SK-N-SH treated with all-trans-retinoic acid at 6 μM for 48 hours (cell line): ENCODE data around the gene SPEM1.

ENCODE experiments used
- ATAC-seq: fragments of 200-7000 bp; cut with Tn5 transposase; 3 replicates; pipeline ENCODE4 v1.9.1; 2020; ENCODE audit warnings: mild to moderate bottlenecking, moderate library complexity
- BACH2 ChIP-seq: fragments of 250-450 bp; sonication (Bioruptor Pico); IDR thresholded peaks from 2 replicates; pipeline ENCODE4 v1.9.0; 2021; ENCODE audit warnings: mild to moderate bottlenecking, borderline replicate concordance
- CSDC2 ChIP-seq: fragments of 250-450 bp; sonication (Bioruptor Pico); IDR thresholded peaks from 2 replicates; pipeline ENCODE4 v1.5.0; 2020; ENCODE audit warnings: mild to moderate bottlenecking, moderate library complexity
- ESRRG ChIP-seq: fragments of 250-450 bp; sonication (Bioruptor Pico); IDR thresholded peaks from 2 replicates; pipeline ENCODE4 v1.6.1; 2021; ENCODE audit warnings: mild to moderate bottlenecking
- GLIS3 ChIP-seq: fragments of 250-450 bp; sonication (Bioruptor Pico); IDR thresholded peaks from 2 replicates; pipeline ENCODE4 v1.5.0; 2020; ENCODE audit warnings: mild to moderate bottlenecking, moderate library complexity
- ISL1 ChIP-seq: fragments of 250-450 bp; sonication (Bioruptor Pico); IDR thresholded peaks from 2 replicates; pipeline ENCODE4 v2.1.2; 2022; ENCODE audit warnings: mild to moderate bottlenecking, moderate library complexity
- OSR1 ChIP-seq: fragments of 250-450 bp; sonication (Bioruptor Pico); IDR thresholded peaks from 2 replicates; pipeline ENCODE4 v1.8.0; 2022; ENCODE audit warnings: moderate library complexity, mild to moderate bottlenecking, inconsistent platforms
- PPARA ChIP-seq: fragments of 250-450 bp; sonication (Bioruptor Pico); IDR thresholded peaks from 2 replicates; pipeline ENCODE4 v1.5.0; 2020; ENCODE audit warnings: mild to moderate bottlenecking, borderline replicate concordance
- RARB ChIP-seq: fragments of 250-450 bp; sonication (Bioruptor Pico); IDR thresholded peaks from 2 replicates; pipeline ENCODE4 v1.8.0; 2021; ENCODE audit warnings: mild to moderate bottlenecking, moderate library complexity
- SNAI2 ChIP-seq: fragments of 250-450 bp; sonication (Bioruptor Pico); IDR thresholded peaks from 2 replicates; pipeline ENCODE4 v1.5.0; 2020; ENCODE audit warnings: mild to moderate bottlenecking, moderate library complexity
- TCF4 ChIP-seq: fragments of 250-450 bp; sonication (Bioruptor Pico); IDR thresholded peaks from 2 replicates; pipeline ENCODE4 v1.8.0; 2021; ENCODE audit warnings: mild to moderate bottlenecking, moderate library complexity, borderline replicate concordance
- TOX ChIP-seq: fragments of 250-450 bp; sonication (Bioruptor Pico); IDR thresholded peaks from 2 replicates; pipeline ENCODE4 v1.8.0; 2021; ENCODE audit warnings: mild to moderate bottlenecking, moderate library complexity, borderline replicate concordance
- ZC3H10 ChIP-seq: fragments of 250-450 bp; sonication (Bioruptor Pico); IDR thresholded peaks from 2 replicates; pipeline ENCODE4 v1.5.1; 2021; ENCODE audit warnings: mild to moderate bottlenecking, moderate library complexity
- ZFP3 ChIP-seq: fragments of 250-450 bp; sonication (Bioruptor Pico); IDR thresholded peaks from 2 replicates; pipeline ENCODE4 v1.5.0; 2020; ENCODE audit warnings: mild to moderate bottlenecking, moderate library complexity
- ZFP30 ChIP-seq: fragments of 450-650 bp; formaldehyde crosslinking; IDR thresholded peaks from 2 replicates; pipeline ENCODE4 v1.5.0; 2022; ENCODE audit warnings: mild to moderate bottlenecking, moderate library complexity
- ZNF565 ChIP-seq: fragments of 450-650 bp; formaldehyde crosslinking; conservative IDR thresholded peaks from 2 replicates; pipeline ENCODE4 v1.5.0; 2020; ENCODE audit warnings: low read depth, mild to moderate bottlenecking, moderate library complexity
- ZNF70 ChIP-seq: fragments of 450-650 bp; formaldehyde crosslinking; IDR thresholded peaks from 2 replicates; pipeline ENCODE4 v1.5.0; 2020; ENCODE audit warnings: mild to moderate bottlenecking, moderate library complexity
- ZNF8 ChIP-seq: fragments of 450-650 bp; formaldehyde crosslinking; IDR thresholded peaks from 2 replicates; pipeline ENCODE4 v1.5.0; 2020; ENCODE audit warnings: mild to moderate bottlenecking, moderate library complexity
- TF ChIP-seq, protein P1 (sequence below): fragments of 250-450 bp; sonication (Bioruptor Pico); IDR thresholded peaks from 2 replicates; pipeline ENCODE4 v1.8.0; 2021; ENCODE audit warnings: low read depth, mild to moderate bottlenecking, moderate library complexity, borderline replicate concordance
- TF ChIP-seq, protein P2 (sequence below): fragments of 250-450 bp; sonication (Bioruptor Pico); IDR thresholded peaks from 2 replicates; pipeline ENCODE4 v1.5.1; 2021; ENCODE audit warnings: mild to moderate bottlenecking, moderate library complexity
- TF ChIP-seq, protein P3 (sequence below): fragments of 250-450 bp; sonication (Bioruptor Pico); IDR thresholded peaks from 2 replicates; pipeline ENCODE4 v1.5.1; 2020; ENCODE audit warnings: low read depth, mild to moderate bottlenecking, moderate library complexity
- TF ChIP-seq, protein P4 (sequence below): fragments of 250-450 bp; sonication (Bioruptor Pico); IDR thresholded peaks from 2 replicates; pipeline ENCODE4 v1.8.0; 2020; ENCODE audit warnings: mild to moderate bottlenecking, moderate library complexity, borderline replicate concordance
- TF ChIP-seq, protein P5 (sequence below): fragments of 250-450 bp; sonication (Bioruptor Pico); IDR thresholded peaks from 2 replicates; pipeline ENCODE4 v1.5.0; 2020; ENCODE audit warnings: mild to moderate bottlenecking, moderate library complexity

The SPEM1 gene

DNA sequence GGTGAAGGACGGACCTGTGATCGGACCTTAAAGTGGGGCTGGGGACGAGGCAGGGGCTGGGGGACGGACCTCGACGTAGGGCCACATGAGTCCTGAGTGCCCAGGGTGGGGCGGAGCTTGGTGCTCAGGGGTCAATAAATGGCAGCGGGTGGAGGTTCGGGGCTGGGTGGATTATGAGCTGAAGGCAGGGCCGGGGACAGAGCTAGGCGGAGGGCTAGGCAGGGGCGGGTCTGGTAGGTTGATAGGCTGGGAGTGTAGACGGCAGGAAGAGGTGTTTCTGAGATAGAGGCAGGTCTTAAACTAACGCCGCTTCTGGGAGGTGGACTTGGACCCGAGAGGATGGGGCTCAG, 25.5 kb downstream of the SPEM1 start:
- TF ChIP-seq SNAI2 (CRISPR knock-in tag): no peak
- TF ChIP-seq, protein P1, sequence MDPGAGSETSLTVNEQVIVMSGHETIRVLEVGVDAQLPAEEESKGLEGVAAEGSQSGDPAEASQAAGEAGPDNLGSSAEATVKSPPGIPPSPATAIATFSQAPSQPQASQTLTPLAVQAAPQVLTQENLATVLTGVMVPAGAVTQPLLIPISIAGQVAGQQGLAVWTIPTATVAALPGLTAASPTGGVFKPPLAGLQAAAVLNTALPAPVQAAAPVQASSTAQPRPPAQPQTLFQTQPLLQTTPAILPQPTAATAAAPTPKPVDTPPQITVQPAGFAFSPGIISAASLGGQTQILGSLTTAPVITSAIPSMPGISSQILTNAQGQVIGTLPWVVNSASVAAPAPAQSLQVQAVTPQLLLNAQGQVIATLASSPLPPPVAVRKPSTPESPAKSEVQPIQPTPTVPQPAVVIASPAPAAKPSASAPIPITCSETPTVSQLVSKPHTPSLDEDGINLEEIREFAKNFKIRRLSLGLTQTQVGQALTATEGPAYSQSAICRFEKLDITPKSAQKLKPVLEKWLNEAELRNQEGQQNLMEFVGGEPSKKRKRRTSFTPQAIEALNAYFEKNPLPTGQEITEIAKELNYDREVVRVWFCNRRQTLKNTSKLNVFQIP (CRISPR knock-in tag): no peak
- TF ChIP-seq ZFP3 (CRISPR knock-in tag): no peak
- no peak for TF ChIP-seq TCF4 (CRISPR knock-in tag)
- TF ChIP-seq CSDC2: no peak
- TF ChIP-seq ESRRG (CRISPR knock-in tag): no peak
- no peak for TF ChIP-seq RARB (CRISPR knock-in tag)
- TF ChIP-seq, protein P2, sequence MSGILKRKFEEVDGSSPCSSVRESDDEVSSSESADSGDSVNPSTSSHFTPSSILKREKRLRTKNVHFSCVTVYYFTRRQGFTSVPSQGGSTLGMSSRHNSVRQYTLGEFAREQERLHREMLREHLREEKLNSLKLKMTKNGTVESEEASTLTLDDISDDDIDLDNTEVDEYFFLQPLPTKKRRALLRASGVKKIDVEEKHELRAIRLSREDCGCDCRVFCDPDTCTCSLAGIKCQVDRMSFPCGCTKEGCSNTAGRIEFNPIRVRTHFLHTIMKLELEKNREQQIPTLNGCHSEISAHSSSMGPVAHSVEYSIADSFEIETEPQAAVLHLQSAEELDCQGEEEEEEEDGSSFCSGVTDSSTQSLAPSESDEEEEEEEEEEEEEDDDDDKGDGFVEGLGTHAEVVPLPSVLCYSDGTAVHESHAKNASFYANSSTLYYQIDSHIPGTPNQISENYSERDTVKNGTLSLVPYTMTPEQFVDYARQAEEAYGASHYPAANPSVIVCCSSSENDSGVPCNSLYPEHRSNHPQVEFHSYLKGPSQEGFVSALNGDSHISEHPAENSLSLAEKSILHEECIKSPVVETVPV (CRISPR knock-in tag): no peak
- no peak for TF ChIP-seq ISL1 (CRISPR knock-in tag)
- no peak for TF ChIP-seq BACH2 (CRISPR knock-in tag)
- TF ChIP-seq PPARA (CRISPR knock-in tag): no peak
- TF ChIP-seq GLIS3 (CRISPR knock-in tag): no peak
- TF ChIP-seq, protein P3, sequence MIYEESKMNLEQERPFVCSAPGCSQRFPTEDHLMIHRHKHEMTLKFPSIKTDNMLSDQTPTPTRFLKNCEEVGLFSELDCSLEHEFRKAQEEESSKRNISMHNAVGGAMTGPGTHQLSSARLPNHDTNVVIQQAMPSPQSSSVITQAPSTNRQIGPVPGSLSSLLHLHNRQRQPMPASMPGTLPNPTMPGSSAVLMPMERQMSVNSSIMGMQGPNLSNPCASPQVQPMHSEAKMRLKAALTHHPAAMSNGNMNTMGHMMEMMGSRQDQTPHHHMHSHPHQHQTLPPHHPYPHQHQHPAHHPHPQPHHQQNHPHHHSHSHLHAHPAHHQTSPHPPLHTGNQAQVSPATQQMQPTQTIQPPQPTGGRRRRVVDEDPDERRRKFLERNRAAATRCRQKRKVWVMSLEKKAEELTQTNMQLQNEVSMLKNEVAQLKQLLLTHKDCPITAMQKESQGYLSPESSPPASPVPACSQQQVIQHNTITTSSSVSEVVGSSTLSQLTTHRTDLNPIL: no peak
- no peak for TF ChIP-seq ZFP30 (CRISPR knock-in tag)
- TF ChIP-seq, protein P4, sequence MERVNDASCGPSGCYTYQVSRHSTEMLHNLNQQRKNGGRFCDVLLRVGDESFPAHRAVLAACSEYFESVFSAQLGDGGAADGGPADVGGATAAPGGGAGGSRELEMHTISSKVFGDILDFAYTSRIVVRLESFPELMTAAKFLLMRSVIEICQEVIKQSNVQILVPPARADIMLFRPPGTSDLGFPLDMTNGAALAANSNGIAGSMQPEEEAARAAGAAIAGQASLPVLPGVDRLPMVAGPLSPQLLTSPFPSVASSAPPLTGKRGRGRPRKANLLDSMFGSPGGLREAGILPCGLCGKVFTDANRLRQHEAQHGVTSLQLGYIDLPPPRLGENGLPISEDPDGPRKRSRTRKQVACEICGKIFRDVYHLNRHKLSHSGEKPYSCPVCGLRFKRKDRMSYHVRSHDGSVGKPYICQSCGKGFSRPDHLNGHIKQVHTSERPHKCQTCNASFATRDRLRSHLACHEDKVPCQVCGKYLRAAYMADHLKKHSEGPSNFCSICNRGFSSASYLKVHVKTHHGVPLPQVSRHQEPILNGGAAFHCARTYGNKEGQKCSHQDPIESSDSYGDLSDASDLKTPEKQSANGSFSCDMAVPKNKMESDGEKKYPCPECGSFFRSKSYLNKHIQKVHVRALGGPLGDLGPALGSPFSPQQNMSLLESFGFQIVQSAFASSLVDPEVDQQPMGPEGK: no peak
- TF ChIP-seq OSR1 (CRISPR knock-in tag): no peak
- no peak for TF ChIP-seq ZC3H10 (CRISPR knock-in tag)
- no peak for TF ChIP-seq ZNF565
- no peak for TF ChIP-seq ZNF70 (CRISPR knock-in tag)
- no peak for TF ChIP-seq ZNF8 (CRISPR knock-in tag)
- ATAC-seq: peak; percentile 61

DNA sequence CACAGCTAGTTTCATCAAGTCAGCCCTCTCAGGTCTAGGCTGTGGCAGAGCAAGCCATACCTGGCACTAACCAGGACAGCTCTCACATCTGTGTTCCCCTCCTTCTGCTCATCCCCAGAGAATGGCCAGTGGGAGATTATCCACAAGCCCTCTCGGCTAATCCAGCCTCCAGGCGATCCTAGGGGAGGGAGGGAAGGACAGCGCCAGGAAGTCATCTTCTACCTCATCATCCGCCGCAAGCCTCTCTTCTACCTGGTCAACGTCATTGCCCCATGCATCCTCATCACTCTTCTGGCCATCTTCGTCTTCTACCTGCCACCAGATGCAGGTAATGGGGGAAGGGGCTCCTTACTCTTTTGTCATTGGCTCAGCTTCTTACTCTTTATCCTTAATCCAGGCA, 28.3 kb downstream of the SPEM1 start:
- TF ChIP-seq, protein P3: no peak
- no peak for TF ChIP-seq GLIS3 (CRISPR knock-in tag)
- no peak for TF ChIP-seq OSR1 (CRISPR knock-in tag)
- no peak for TF ChIP-seq ZNF8 (CRISPR knock-in tag)
- TF ChIP-seq ESRRG (CRISPR knock-in tag): no peak
- TF ChIP-seq RARB (CRISPR knock-in tag): no peak
- TF ChIP-seq, protein P1 (CRISPR knock-in tag): no peak
- no peak for TF ChIP-seq ZNF565
- TF ChIP-seq TOX (CRISPR knock-in tag): no peak
- TF ChIP-seq BACH2 (CRISPR knock-in tag): no peak
- TF ChIP-seq ZC3H10 (CRISPR knock-in tag): no peak
- TF ChIP-seq, all 23 proteins: peak for 0
- ATAC-seq: no peak

DNA sequence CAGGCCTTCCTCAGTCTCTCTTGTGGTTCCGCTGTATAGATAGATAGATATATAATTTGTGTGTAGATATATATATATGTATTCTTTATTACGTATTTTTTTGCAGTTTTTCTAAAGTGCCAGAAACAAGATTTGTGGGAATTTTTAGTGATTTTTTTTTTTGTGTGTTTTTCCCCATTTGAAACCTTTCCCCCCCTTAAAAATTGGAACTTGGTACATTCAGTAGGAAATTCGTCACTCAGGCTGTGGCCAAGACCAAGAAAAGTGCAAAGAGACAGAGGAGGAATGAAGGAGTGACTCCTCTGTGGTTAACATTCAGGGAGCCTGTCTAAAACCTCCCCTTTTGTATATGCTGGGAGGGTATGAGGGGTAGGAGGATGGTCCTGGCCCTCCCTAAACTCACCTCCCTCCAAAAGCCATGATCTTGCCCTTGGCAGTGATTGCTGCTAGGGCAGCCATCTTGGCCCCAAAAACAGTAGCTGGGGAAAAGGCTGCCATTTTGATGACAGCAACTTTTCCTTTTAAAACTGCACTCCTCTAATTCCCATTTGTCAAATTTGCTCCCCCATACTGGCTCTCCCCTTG, 39.9 kb downstream of the SPEM1 start:
- TF ChIP-seq ISL1 (CRISPR knock-in tag) (no peak), OSR1 (CRISPR knock-in tag) (no peak), CSDC2 (no peak)
- TF ChIP-seq, protein P5, sequence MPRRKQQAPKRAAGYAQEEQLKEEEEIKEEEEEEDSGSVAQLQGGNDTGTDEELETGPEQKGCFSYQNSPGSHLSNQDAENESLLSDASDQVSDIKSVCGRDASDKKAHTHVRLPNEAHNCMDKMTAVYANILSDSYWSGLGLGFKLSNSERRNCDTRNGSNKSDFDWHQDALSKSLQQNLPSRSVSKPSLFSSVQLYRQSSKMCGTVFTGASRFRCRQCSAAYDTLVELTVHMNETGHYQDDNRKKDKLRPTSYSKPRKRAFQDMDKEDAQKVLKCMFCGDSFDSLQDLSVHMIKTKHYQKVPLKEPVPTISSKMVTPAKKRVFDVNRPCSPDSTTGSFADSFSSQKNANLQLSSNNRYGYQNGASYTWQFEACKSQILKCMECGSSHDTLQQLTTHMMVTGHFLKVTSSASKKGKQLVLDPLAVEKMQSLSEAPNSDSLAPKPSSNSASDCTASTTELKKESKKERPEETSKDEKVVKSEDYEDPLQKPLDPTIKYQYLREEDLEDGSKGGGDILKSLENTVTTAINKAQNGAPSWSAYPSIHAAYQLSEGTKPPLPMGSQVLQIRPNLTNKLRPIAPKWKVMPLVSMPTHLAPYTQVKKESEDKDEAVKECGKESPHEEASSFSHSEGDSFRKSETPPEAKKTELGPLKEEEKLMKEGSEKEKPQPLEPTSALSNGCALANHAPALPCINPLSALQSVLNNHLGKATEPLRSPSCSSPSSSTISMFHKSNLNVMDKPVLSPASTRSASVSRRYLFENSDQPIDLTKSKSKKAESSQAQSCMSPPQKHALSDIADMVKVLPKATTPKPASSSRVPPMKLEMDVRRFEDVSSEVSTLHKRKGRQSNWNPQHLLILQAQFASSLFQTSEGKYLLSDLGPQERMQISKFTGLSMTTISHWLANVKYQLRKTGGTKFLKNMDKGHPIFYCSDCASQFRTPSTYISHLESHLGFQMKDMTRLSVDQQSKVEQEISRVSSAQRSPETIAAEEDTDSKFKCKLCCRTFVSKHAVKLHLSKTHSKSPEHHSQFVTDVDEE: no peak
- ATAC-seq: no peak
